ENCODE data around the gene LCLAT1.

Gene LCLAT1

DNA sequence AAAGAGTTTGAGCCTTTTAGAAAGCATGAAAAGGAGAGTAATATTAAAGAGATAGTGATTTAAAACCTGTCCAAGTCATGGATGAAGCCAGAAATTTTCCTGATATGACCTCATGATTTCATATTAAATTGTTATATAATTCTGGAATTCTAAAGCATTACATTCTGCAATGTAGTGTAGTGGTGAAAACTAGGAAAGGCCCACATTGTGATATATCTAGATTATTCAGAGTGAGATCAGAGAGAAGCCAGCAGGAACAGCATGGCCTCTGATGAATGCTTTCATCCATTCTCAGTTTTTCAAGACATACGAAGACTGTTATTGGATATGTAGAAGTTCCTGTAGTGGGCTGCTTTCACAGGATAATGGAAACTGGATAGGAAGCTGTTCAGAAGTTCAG is 98.8 kb downstream of the LCLAT1 start:
- Mint-ChIP-seq H3K9me3 (no peaks in the 10 kb centered on the region), H3K27ac (no peak overlapping the region), H3K4me3 (no peak overlapping the region), H3K36me3 (peaks cover 47% of the 10 kb centered on the region), H3K4me1 (peaks cover 27% of the 10 kb centered on the region), H3K27me3 (no peaks in the 10 kb centered on the region)
- ATAC-seq, result no peak

DNA sequence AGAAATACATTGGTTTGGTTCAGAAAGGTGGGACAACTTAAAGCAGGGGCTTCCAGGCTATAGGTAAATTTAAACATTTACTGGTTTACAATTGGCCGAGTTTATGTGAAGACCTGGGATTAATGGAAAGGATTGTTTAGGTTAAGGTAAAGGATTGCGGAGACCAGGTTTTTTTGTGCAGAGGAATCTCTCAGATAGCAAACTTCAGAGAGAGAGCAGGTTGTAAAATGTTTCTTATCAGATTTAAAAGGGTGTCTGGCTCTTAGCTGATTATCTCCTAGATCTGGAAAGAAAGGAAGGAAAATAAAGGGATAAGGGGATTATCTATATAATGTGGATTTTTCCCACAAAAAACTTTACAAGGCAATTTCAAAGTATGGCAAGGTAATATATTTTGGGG is 101.3 kb downstream of the LCLAT1 start:
- ATAC-seq, result no peak
- no peaks in the 10 kb centered on the region for H3K27me3 Mint-ChIP-seq
- peaks cover 20% of the 10 kb centered on the region for H3K4me1 Mint-ChIP-seq
- H3K9me3 Mint-ChIP-seq, result no peaks in the 10 kb centered on the region
- no peak overlapping the region for H3K4me3 Mint-ChIP-seq
- no peak overlapping the region for H3K27ac Mint-ChIP-seq
- H3K36me3 Mint-ChIP-seq, result peaks cover 36% of the 10 kb centered on the region

DNA sequence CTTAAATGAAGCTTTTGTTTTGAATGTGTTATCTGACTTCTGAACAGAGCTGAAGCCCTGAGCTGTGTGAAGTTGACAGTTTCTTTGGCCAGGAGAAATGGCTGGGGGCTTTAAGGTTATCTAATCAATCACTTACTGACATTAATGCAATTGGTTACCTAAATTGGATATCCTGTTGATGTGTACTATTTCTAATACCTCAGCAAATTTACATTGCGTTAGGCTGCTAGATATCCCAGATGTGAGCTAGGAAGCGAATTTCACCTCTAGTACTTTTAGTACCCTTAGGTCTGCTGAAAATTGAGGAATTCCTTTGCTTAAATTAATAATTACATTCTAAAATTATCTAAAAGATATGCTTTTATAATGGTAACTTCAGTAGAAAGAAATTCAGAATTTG is 102.0 kb downstream of the LCLAT1 start:
- Mint-ChIP-seq H3K4me1 (peaks cover 15% of the 10 kb centered on the region), H3K9me3 (no peaks in the 10 kb centered on the region), H3K36me3 (peaks cover 30% of the 10 kb centered on the region), H3K27ac (no peak overlapping the region), H3K27me3 (no peaks in the 10 kb centered on the region), H3K4me3 (no peak overlapping the region)
- no peak for ATAC-seq

DNA sequence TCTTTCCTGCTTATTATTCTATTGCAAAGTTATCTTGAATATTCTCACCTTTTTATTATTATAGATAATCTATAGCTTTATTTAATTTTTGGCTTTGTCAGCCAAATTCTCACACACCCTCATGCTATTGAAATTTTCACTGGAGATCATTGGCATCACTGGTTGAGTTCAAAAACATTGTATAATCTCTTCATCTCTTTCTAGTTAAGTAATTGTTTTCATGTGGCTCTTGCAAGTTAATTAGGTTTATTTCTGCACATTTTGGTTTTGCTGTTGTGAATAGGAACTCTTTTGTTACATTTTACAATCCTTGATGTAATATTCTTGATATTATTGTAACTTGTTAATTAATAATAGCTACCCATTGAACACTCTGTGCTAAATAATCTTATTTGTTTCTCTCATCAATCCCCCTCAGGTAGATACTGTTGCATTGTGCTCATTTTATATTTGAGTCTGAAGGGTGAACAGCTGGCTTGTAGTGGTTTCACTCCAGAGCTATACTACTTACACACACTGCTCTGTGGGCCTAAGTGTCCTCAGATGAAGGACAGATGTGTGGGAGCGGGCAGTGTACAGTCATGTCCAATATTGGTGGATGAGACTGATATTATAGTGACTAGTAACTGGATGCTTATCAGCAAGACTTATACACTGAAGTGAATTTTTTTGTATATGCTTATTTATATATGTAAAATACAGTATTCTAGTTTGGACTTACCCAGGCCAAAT is 112.7 kb downstream of the LCLAT1 start:
- no peak overlapping the region for H3K4me3 Mint-ChIP-seq
- no peak overlapping the region for H3K27ac Mint-ChIP-seq
- no peaks in the 10 kb centered on the region for H3K4me1 Mint-ChIP-seq
- ATAC-seq, result no peak
- no peaks in the 10 kb centered on the region for H3K27me3 Mint-ChIP-seq
- peaks cover 23% of the 10 kb centered on the region for H3K36me3 Mint-ChIP-seq
- no peaks in the 10 kb centered on the region for H3K9me3 Mint-ChIP-seq

DNA sequence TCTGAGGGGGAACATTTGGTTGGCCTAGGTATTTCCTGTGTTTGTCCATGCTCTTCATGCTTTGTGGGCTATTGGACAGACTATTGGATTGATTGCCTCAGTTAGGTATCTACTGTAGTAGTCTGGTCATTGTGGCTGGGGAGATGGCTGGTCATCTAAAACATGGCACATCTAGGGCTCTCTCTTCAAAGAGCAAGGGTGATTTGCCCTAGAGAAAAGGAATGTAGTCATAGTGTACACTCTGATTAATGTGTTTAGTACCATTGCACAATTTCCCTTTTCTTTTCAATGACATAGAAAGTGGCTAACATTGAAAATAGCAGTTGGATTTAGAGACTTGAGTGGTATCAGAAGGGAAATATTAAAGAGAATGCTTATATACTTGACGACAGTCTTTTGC is 114.3 kb downstream of the LCLAT1 start:
- H3K36me3 Mint-ChIP-seq, result peaks cover 23% of the 10 kb centered on the region
- H3K4me3 Mint-ChIP-seq, result no peak overlapping the region
- H3K27ac Mint-ChIP-seq, result no peak overlapping the region
- no peak for ATAC-seq
- H3K4me1 Mint-ChIP-seq, result no peaks in the 10 kb centered on the region
- no peaks in the 10 kb centered on the region for H3K9me3 Mint-ChIP-seq
- H3K27me3 Mint-ChIP-seq, result no peaks in the 10 kb centered on the region

DNA sequence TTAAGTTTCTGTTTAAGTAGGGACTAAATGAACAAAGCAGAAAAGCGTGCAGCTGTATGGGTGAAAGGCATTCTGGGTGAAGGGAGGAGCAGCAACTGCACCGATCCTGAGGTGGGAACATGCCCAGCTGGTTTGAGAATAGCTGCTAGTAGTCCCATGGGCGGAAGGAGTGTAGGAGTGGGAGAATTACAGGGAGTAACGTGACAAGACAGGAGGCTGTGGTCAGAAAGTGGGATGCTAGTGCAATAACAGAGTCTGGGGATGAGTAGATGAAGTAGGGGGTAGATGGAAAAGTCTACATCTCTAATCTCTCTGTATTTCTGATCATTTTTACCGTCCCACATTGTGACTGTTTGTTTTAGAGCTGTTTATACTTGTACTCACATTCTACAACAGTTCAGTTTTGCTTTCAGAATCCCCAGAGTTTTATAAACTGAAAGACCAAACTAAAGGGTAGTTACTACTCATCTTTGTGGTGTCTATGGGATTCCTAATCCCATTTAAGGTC is 118.9 kb downstream of the LCLAT1 start:
- ATAC-seq, result no peak
- H3K27me3 Mint-ChIP-seq, result no peaks in the 10 kb centered on the region

DNA sequence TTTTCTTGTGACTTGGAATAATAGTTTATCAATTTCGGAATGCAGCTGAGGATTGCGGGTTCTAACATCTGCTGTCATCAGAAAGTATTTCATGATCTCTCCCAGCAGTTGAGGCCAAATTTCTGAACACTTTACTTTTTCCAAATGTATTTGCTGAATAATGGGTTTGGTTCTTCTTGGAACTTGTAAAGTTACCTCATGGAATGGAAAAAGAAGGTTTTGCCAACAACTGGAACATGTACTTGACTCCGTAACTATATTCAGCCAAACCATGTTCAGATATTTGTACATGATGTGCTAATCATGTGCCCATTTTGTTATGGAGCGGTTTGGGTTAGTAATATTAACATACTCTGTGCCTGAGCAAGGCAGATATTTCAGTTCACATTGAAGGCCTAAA is 119.6 kb downstream of the LCLAT1 start:
- no peak for ATAC-seq
- Mint-ChIP-seq H3K4me1 (no peaks in the 10 kb centered on the region), H3K27ac (no peak overlapping the region), H3K27me3 (no peaks in the 10 kb centered on the region), H3K36me3 (peaks cover 34% of the 10 kb centered on the region), H3K4me3 (no peak overlapping the region), H3K9me3 (no peaks in the 10 kb centered on the region)

More for the DNA sequence above, 118.9 kb downstream of the LCLAT1 start:
- no peaks in the 10 kb centered on the region for H3K4me1 Mint-ChIP-seq
- no peak overlapping the region for H3K4me3 Mint-ChIP-seq
- H3K27ac Mint-ChIP-seq, result no peak overlapping the region
- peaks cover 34% of the 10 kb centered on the region for H3K36me3 Mint-ChIP-seq
- H3K9me3 Mint-ChIP-seq, result no peaks in the 10 kb centered on the region

DNA sequence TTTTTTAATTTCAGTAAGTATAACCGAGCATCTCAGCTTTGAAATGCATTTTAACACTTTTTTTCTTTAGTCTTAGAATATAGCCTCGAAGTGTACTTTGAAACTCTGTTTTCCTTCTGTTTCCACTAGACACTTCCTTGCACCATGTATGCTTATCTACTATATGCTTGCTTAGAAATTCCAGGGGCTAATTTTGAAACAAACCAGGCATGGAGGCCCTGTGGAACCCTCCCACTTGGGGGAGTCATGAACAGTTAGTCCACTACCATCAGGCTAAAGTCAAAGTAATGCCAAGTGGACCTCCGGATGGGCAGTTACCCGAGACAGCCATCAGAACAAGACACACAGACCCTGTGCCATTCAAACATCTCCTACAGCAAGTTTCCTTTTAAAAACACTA is 120.3 kb downstream of the LCLAT1 start:
- Mint-ChIP-seq H3K4me1 (no peaks in the 10 kb centered on the region), H3K4me3 (no peak overlapping the region), H3K9me3 (no peaks in the 10 kb centered on the region), H3K27ac (no peak overlapping the region), H3K27me3 (no peaks in the 10 kb centered on the region), H3K36me3 (peaks cover 31% of the 10 kb centered on the region)
- no peak for ATAC-seq

DNA sequence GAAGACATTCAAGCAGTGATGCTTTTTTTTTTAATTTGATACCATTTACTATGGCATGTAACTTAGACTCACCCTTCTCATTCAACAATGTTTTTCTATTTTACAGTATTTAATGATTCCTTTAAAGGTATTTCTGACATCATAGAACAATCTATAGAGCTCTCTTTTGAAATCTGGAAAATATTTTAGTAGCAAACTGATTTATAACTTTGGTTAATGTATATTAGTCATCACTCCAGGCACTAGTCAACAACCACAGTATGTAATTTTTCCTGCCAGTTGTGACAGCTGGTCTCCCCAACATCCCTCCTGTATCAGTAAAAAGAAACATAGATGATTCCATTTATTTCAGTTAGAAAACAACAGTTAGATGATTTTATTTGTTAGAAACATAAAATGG is 122.9 kb downstream of the LCLAT1 start:
- Mint-ChIP-seq H3K36me3 (peaks cover 32% of the 10 kb centered on the region), H3K4me1 (no peaks in the 10 kb centered on the region), H3K27ac (no peak overlapping the region), H3K9me3 (no peaks in the 10 kb centered on the region), H3K27me3 (no peaks in the 10 kb centered on the region), H3K4me3 (no peak overlapping the region)
- ATAC-seq, result no peak

DNA sequence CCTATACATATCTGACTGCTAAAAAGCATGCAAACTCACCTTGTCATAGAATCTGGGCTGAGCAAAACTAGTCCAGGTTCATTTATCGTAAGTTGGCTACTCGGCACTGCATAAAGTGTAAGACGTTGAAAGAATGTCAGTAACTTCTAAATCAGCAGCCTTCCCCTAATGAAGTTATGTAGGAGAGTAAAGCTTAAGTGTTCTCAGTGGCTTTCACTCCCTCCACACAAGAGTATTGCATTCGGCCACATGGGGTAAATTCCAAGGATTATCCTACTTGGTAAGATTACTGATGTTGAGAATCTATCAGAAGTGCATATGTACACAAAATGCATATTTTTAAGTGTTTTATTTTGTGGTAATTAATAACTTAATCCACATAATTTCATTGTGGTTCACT is 130.1 kb downstream of the LCLAT1 start:
- H3K4me1 Mint-ChIP-seq, result peaks cover 26% of the 10 kb centered on the region
- no peak overlapping the region for H3K27ac Mint-ChIP-seq
- no peaks in the 10 kb centered on the region for H3K9me3 Mint-ChIP-seq
- H3K36me3 Mint-ChIP-seq, result peaks cover 23% of the 10 kb centered on the region
- H3K4me3 Mint-ChIP-seq, result no peak overlapping the region
- no peaks in the 10 kb centered on the region for H3K27me3 Mint-ChIP-seq
- no peak for ATAC-seq

DNA sequence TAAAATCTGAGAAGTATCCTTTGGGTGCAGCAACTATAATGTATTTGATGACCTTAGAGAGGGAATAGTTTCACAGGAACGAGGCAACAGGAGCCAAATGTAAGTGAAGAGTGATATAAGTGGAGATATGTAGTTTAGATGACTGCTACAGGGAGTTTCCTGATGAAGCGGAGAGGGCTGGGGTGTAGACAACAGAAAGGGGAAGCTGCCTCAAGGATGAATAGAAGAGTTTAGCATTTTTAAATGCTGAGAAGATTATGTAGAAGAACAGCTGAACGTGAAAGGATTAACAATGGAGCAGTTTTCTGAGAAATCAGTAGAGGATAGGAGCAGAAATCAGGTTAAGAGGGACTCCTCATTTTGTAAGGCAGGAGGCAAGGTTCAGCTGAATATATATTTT is 133.3 kb downstream of the LCLAT1 start:
- peaks cover 8% of the 10 kb centered on the region for H3K36me3 Mint-ChIP-seq
- ATAC-seq, result peak; percentile 76
- no peaks in the 10 kb centered on the region for H3K9me3 Mint-ChIP-seq
- H3K4me1 Mint-ChIP-seq, result peaks cover 47% of the 10 kb centered on the region
- no peak overlapping the region for H3K4me3 Mint-ChIP-seq
- H3K27ac Mint-ChIP-seq, result peak overlapping the region; percentile 42
- H3K27me3 Mint-ChIP-seq, result no peaks in the 10 kb centered on the region

DNA sequence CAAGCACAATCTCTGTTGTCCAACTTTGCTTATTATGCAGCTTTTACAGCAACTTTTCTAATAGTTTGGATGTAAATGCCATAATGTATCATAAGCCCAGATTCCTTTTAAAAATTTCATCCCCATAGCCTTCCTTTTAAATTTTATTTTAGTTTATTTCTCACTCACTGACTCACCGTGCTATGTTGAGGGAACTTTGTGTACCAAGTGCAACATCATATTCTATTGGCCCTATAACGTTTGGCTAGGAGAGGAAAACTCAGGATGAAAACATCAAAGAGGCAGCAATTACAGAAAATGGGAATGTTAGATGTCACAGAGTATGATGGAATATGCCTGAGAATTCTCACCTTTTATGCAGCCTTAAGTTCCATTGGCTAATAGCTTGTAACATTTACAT is 135.5 kb downstream of the LCLAT1 start:
- Mint-ChIP-seq H3K36me3 (peaks cover 19% of the 10 kb centered on the region), H3K4me3 (no peak overlapping the region), H3K4me1 (peaks cover 58% of the 10 kb centered on the region), H3K27ac (no peak overlapping the region), H3K9me3 (no peaks in the 10 kb centered on the region), H3K27me3 (no peaks in the 10 kb centered on the region)
- no peak for ATAC-seq

DNA sequence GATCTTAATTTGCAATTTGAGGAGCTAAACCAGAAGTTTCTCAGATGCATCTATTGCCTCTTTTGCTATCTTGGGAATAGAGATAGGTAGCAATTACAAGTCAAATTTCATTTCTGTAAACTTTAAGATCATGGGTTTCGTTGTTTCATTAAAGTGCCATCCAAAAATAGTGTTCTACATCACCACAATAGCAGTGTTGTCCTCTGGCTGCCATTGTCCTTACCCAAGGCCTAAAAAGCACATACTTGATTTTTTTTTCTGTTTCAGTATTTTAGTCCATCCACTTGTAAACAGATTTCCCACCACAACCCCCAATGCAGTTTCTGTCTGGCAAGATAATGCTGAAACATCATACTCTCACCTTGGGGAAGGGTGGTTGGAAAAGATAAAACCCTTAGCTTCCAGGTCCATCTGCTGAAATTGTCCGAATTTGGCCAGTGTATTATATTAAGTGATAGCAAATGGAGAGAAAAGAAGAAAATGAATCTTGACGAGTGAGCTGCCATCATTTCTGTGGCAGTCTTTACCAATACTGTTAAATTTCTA is 136.2 kb downstream of the LCLAT1 start:
- Mint-ChIP-seq H3K4me1 (peaks cover 65% of the 10 kb centered on the region), H3K36me3 (peaks cover 23% of the 10 kb centered on the region), H3K27me3 (no peaks in the 10 kb centered on the region), H3K27ac (peak overlapping the region; percentile 79), H3K4me3 (no peak overlapping the region), H3K9me3 (peaks cover 2% of the 10 kb centered on the region)
- no peak for ATAC-seq

DNA sequence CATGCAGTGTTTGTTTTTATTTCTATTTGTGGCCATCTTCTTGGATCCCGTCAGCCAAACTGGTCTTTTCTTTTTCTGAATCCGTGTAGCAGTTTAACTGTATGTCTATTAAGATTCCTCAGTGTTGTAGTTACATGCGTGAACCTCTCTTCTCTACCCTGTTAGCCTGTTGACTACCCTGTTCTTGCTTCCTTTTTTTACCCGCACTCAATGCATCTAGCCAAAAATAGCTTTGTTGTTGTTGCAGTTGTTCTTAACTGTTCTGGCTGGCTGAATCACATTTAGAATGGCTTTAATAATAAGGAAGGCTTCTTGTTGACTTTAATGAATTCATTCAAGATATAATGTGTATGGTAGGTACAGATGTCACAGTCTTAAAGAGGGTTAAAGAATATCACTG is 137.1 kb downstream of the LCLAT1 start:
- peaks cover 2% of the 10 kb centered on the region for H3K9me3 Mint-ChIP-seq
- H3K27me3 Mint-ChIP-seq, result no peaks in the 10 kb centered on the region
- peak overlapping the region; percentile 63 for H3K4me3 Mint-ChIP-seq
- H3K27ac Mint-ChIP-seq, result peak overlapping the region; percentile 79
- ATAC-seq, result peak; percentile 89
- H3K36me3 Mint-ChIP-seq, result peaks cover 29% of the 10 kb centered on the region
- H3K4me1 Mint-ChIP-seq, result peaks cover 66% of the 10 kb centered on the region

DNA sequence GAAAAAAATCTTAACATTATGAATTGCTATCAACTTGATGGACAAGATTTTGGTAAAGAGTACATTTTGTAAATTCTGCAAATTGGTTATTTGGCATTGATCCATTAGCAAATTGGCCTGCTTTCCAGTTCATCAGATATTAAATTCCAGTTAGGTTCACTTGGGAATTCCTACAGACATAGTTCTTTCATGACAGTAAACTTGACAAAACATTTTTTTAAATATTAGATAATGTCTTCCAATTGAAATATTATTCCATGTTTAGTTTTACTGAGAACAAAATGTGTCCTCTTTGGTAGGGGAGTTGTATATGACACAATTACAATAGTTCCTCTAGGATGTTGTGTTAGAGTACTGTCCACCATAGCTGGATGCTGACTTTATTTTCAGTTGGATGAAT is 141.9 kb downstream of the LCLAT1 start:
- no peak for ATAC-seq
- Mint-ChIP-seq H3K9me3 (peaks cover 6% of the 10 kb centered on the region), H3K4me3 (no peak overlapping the region), H3K27me3 (no peaks in the 10 kb centered on the region), H3K27ac (no peak overlapping the region), H3K4me1 (peaks cover 33% of the 10 kb centered on the region), H3K36me3 (peaks cover 44% of the 10 kb centered on the region)

DNA sequence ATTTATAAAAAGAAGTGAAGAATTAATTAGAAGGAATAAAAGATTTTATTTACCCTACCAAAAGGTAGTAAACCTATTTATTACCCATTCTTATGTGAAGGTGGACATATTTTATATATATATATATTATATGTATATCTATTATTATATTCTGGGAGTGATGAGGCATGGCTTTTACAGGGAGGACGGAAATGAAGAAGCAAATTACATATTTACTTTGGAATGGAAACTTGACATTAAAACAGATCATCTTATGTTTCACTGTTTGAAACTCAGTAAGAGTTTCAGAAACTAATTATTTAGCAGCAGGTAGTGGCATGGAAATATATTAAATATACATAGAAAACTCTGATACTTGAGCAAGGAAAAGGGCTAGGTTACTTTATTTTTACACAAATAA is 143.4 kb downstream of the LCLAT1 start:
- no peak overlapping the region for H3K27ac Mint-ChIP-seq
- no peak overlapping the region for H3K4me3 Mint-ChIP-seq
- H3K36me3 Mint-ChIP-seq, result peaks cover 45% of the 10 kb centered on the region
- H3K4me1 Mint-ChIP-seq, result peaks cover 20% of the 10 kb centered on the region
- ATAC-seq, result no peak
- peaks cover 6% of the 10 kb centered on the region for H3K9me3 Mint-ChIP-seq
- H3K27me3 Mint-ChIP-seq, result no peaks in the 10 kb centered on the region

Data from stimulated activated memory B cell treated with anti-CD40 and anti-IgM and Interleukin-4, amounts not matched to agents 10 μg/mL and 1 μg/mL and 100 μg/mL, for 72 hours (primary cell).